Stimulated activated CD8-positive, alpha-beta memory T cell treated with anti-CD3 and anti-CD28 coated beads, Interleukin-7, amount 100 ng/mL, for 24 hours (primary cell): ENCODE data around the gene OR8A1.
"Not testable (repeated sequence)": the region's sequence is repeated elsewhere in the genome, so short reads cannot be mapped to it uniquely, and the experiment has no call there.

Source experiments
- DNase-seq: peaks from one replicate; pipeline ENCODE4 v3.0.0-alpha.2; 2020; ENCODE audit warnings: low read depth

OR8A1 gene

GRCh38 chr11:124595302-124595701, 25.5 kb downstream of the OR8A1 start:
- DNase-seq, result no peak

DNA sequence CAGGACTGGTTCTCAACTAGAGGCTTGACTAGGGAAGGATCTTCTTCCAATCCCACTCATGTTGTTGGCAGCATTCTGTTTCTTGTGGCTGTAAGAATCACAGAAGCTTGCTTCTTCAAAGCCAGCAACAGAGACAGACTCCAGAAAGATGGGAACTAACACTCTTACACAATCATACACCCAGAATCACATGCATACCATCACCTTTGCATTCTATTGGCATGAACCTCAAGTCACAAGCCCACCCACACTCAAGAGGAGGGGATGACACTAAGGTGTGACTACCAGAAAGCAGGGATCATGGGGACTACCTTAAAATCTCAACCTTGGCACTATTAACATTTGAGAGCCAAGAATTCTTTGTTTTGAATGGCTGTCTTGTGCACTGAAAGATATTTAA, 27.8 kb downstream of the OR8A1 start:
- no peak for DNase-seq

DNA sequence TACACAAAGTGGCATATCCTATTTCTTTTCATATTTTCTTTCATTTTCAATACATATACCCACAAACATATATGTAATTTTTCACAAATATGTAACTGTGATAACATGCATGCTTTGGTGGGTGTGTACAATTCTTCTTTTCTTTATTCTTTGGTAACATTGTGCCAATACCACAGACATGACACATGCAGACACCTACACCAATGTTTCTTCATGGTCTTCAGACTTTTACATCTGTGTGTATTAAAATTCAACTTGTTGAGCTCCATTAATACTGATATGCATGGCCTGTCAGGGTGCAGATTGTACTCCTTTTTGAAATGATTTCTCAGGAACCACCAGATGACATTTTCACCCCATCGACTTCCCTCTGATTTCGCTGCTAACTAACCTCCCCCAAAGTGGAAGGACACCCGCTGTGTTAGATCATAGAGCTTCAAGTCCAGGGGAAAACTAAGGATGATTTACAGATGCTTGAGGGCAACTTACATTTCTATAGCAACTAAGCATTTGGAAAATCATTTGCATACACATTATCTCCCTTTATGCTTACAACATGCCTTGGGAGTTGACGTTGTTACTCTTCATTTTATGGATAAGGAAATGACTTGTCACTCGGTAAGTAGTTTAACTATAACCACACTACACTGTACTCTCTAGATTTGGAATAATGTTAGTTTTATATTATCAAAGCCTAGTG, 31.0 kb downstream of the OR8A1 start:
- DNase-seq, result no peak

- no peak for DNase-seq
These were observed 32.4 kb downstream of the OR8A1 start for GRCh38 chr11:124602193-124602592.

GRCh38 chr11:124602723-124603122, 32.9 kb downstream of the OR8A1 start:
- DNase-seq, result not testable (repeated sequence)

GRCh38 chr11:124605719-124606118, 35.9 kb downstream of the OR8A1 start:
- no peak for DNase-seq

GRCh38 chr11:124608147-124608546, 38.4 kb downstream of the OR8A1 start:
- DNase-seq, result no peak

GRCh38 chr11:124610295-124610694, 40.5 kb downstream of the OR8A1 start:
- no peak for DNase-seq

DNA sequence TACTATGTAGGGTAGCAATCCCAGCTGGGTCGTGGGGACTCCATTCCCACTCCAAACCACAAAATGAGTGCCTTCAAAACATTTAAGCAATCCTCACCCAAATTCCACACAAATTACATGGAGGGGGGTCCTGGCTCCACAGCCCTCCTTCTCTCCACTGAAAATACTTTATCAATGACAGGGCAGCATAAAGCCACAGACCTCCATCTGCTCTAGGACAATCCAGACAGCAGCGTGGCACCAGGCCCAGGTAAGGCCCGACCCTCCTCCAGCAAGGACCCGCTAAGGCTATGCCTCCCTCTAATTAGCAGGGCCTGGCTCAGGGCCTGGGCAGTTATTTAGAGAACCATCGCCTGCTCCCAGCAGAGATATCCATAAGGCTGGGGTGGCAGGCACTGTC, 41.3 kb downstream of the OR8A1 start, which contains the start of gene PANX3:
Gene PANX3, plus strand, starts transcription at position 365 of the 400 bp plus-strand sequence. CDS start 129 bp downstream, outside the sequence.
- no peak for DNase-seq

DNA sequence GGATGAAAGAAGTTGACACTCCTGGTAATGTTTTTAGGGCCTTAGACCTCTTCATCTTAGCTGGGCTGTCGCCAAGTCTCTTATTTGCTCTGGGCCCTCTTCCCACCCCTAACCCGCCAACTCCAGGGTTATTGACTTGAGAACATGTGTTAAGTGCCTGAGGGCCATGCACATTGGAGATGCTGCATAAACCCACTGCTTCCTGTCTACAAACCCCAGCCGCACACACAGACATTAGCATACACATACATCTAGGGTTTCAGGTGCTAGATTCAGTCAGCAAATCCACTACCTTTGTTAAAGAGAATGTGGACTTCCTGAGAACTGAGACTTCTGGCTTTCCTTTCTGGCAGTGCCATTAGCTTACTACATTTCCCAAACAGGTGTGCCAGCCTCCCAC, 42.2 kb downstream of the OR8A1 start:
- no peak for DNase-seq

GRCh38 chr11:124612567-124613246, 42.9 kb downstream of the OR8A1 start:
- DNase-seq, result no peak

- DNase-seq, result no peak
These were observed 49.1 kb downstream of the OR8A1 start for GRCh38 chr11:124618863-124619262.
